ENCODE results near the gene PPM1D.
A peak's percentile ranks its signal among the peaks of the same experiment; 100 is the strongest.

PPM1D gene

DNA sequence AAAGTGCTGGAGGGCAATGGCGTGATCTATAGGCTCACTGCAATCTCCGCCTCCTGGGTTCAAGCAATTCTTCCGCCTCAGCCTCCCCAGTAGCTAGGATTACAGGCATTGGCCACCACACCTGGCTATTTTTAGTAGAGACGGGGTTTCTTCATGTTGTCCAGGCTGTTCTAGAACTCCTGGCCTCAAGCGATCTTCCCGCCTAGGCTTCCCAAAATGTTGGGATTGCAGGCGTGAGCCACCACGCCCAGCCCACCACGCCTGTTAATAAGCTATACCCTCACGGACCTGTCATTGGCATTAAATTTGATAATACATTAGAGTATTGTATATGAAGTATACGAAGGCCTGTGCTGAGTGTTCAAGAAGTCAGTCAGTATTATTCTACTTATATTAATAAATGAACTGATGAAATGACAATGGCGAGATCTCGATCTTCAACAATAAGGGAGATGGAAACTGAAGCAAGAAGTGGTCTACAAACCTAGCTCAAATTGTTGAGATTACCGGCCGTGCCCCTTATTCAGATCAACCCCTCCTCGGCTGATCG is 76.8 kb downstream of the PPM1D start:
- no peak for DNase-seq

GRCh38 chr17:60677308-60678117 is 77.5 kb downstream of the PPM1D start, which contains the start of gene BCAS3:
TSS of gene BCAS3 (plus strand) at chr17:60677851.
- peak; percentile 99 for DNase-seq

GRCh38 chr17:60678118-60678444 is 78.1 kb downstream of the PPM1D start:
- DNase-seq, result no peak

DNA sequence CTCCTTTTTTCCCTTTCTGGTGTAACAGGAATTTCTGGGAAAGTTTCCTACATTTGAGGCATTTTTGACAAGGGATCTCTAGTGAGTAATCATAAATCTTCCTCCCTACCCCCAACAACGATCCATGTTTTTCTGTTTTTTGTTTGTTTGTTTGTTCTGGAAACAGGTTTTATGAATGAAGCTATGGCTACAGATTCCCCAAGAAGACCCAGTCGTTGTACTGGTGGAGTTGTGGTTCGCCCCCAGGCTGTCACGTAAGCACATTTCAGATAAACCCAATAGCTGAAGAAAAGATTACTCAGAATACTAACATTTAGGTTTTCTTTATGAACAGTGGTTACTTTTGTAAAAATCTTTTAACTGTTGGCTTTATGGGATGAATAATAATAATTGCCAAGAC is 79.3 kb downstream of the PPM1D start:
- DNase-seq, result no peak

GRCh38 chr17:60680754-60681153 is 80.8 kb downstream of the PPM1D start:
- DNase-seq, result no peak

DNA sequence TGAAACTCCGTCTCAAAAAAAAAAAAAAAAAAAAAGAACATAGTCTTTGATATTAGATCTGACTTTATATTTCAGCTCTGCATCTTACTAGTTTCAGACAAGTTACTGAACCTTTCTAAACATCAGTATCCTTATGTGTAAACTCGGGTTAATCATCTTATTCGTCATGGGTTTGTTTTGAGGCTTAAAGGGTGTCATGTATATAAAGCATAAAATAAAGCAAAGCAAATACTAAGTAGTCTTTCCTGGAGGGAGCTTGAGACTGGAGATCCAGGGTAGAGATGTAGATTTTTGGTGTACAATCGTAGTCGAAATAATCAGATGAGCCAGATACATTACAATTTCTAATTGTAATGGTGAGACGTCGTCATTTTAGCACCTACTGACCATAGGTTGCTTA is 85.4 kb downstream of the PPM1D start:
- no peak for DNase-seq

DNA sequence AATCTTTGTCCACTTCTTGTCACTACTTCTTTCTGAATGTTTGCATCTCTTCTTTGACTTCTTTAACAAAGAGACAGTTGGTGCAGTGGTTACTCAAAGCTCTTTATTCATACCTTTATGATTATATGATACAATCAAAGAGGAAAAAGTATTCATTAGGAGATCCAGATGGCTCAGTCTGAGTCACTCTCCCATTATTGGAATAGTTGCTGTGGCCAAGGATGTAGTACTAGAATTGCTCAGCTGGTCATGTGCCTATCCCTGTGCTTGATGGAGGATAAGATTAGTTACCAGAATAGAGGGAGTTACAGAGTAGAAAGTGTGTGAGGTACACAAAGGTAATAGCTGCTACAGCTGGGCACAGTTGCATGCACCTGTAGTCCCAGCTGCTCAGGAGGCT is 96.0 kb downstream of the PPM1D start:
- peak; percentile 20 for DNase-seq

GRCh38 chr17:60699090-60699489 is 99.1 kb downstream of the PPM1D start:
- no peak for DNase-seq

GRCh38 chr17:60704170-60704569 is 104.2 kb downstream of the PPM1D start:
- no peak for DNase-seq

DNA sequence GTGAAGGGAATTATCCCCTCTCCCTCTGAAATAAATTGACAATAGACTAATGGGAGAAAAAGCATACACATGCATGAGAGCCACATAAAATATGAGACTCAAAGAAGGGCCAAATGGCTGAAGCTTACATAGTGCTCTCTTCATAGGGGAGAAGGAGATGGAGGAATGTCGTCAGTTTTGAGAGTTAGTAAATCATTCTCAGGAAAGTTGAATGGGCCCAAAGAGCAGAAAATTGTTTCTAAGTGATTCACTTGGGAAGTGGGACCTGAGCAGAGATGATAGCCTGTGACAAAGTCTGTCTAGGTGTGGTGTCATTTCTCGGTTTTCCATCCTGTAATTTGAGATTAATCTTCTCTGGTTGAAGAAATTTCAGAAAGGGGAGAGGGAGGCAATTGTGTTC is 112.7 kb downstream of the PPM1D start:
- no peak for DNase-seq

GRCh38 chr17:60713608-60714007 is 113.6 kb downstream of the PPM1D start:
- DNase-seq, result no peak
